Adipocyte (in vitro differentiated cells): ENCODE measurements around the gene TMEFF2.

Source experiments
- DNase-seq: peaks from one replicate; pipeline ENCODE4 v3.0.0-alpha.2; 2015; ENCODE audit warnings: low read depth
- H3K27me3 ChIP-seq: replicated peaks from 2 replicates; pipeline ENCODE4 v1.7.0; 2013; ENCODE audit warnings: mild to moderate bottlenecking, low read length, moderate library complexity; ENCODE audit not compliant: control insufficient read depth, insufficient read depth
- H3K36me3 ChIP-seq: 2 replicates; pipeline ENCODE4 v1.7.0; 2013; ENCODE audit warnings: low read length, mild to moderate bottlenecking, moderate library complexity; ENCODE audit not compliant: control insufficient read depth, insufficient read depth, severe bottlenecking
- H3K4me1 ChIP-seq: 2 replicates; pipeline ENCODE4 v1.7.0; 2013; ENCODE audit warnings: mild to moderate bottlenecking, low read length, moderate library complexity; ENCODE audit not compliant: control insufficient read depth, insufficient read depth
- H3K4me3 ChIP-seq: 2 replicates; pipeline ENCODE4 v1.7.0; 2013; ENCODE audit warnings: mild to moderate bottlenecking, low read length, moderate library complexity
- H3K9ac ChIP-seq: 2 replicates; pipeline ENCODE4 v1.7.0; 2013; ENCODE audit warnings: mild to moderate bottlenecking, low read length, moderate library complexity
- H3K9me3 ChIP-seq: 2 replicates; pipeline ENCODE4 v1.7.0; 2013; ENCODE audit warnings: mild to moderate bottlenecking, low read length, moderate library complexity; ENCODE audit not compliant: control insufficient read depth

Gene TMEFF2, protein sequence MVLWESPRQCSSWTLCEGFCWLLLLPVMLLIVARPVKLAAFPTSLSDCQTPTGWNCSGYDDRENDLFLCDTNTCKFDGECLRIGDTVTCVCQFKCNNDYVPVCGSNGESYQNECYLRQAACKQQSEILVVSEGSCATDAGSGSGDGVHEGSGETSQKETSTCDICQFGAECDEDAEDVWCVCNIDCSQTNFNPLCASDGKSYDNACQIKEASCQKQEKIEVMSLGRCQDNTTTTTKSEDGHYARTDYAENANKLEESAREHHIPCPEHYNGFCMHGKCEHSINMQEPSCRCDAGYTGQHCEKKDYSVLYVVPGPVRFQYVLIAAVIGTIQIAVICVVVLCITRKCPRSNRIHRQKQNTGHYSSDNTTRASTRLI

DNA sequence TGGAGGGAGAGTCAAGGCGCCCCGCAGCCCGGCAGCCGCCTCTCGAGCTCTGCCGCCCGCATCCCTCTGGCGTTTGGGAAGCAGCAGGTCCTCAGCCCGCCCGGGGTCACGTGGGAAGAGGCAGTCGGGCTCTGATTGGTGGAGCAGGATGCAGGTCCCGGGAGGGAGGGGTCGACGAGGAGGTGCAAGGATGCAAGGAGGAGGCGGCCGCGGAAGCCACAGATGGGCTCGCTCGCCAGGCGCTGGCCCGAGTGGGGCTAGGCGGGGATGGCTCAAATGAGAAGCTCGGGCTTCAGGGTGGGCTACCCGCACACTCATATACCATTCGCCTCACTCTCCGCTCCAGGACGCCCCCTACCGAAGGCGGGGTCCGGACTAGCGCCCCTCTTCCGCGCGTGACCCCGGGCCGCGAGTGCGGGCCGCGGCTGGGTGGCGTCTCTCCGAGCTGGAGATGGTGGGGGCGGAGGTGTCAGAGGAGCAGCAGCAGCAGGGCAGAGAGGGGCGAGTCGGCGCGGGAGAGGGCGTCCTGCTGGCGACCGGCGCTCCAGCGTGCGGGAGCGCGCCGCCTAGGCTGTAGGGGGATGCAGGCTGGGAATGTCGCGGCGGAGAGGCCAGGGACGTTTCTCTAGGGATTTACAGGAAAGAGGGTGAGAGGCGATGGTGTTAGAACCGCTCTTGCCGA is at the start of gene TMEFF2:
Gene TMEFF2 (minus strand): TSS at position 68 of the 682 bp plus-strand sequence. CDS start 409 bp downstream, outside the sequence.
- peak; percentile 92 for DNase-seq
- Histone ChIP-seq H3K36me3 (no peaks in the 10 kb centered on the region), H3K4me1 (peaks cover 34% of the 10 kb centered on the region), H3K9ac (peak within 1 kb of the TSS; percentile 33), H3K9me3 (no peaks in the 10 kb centered on the region), H3K27me3 (peaks cover 30% of the 10 kb centered on the region), H3K4me3 (peak within 1 kb of the TSS; percentile 85)

DNA sequence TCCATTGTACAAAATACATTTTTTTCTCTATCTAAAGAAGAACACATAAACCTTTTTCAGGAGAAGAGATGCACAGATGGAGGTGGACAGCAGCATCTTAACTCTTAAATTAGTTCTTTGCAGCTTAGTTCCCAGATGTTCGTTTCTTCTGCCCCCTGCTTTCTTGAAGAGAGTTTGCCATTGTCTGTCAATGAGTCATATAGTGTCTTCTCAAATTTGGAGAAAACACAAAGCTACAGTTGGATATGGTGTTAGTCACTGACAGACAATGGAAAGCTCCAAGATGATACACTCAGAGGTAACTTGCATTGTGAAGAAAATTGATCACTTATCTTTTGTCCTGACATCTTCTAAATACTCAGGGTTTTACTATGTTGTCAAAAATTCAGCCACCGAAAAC is 48.8 kb upstream of the TMEFF2 start:
- H3K27me3 ChIP-seq = no peaks in the 10 kb centered on the region
- no peaks in the 10 kb centered on the region for H3K36me3 ChIP-seq
- DNase-seq = peak; percentile 34
- no peak overlapping the region for H3K9ac ChIP-seq
- no peak overlapping the region for H3K4me3 ChIP-seq
- peaks cover 10% of the 10 kb centered on the region for H3K4me1 ChIP-seq
- no peaks in the 10 kb centered on the region for H3K9me3 ChIP-seq

DNA sequence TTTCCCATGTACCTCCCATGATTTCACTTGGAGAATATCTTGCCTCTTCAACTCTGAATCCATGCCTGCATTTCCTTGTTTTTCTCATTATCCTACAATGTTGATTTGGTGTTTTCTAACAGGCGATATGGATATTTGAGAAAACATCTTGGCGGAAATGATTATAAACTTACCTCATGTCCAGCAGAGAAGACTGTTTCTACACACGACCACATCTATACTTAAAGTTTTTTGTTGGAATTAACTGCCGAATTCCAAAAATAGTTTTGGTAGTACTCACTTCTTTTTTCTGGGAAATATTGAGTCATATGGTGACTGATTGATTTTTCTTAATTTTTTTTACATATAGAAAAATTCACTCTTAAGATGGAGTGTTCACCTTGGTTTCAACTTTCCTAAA is 41.4 kb upstream of the TMEFF2 start:
- H3K9ac ChIP-seq = no peak overlapping the region
- no peaks in the 10 kb centered on the region for H3K27me3 ChIP-seq
- H3K9me3 ChIP-seq = no peaks in the 10 kb centered on the region
- no peak overlapping the region for H3K4me3 ChIP-seq
- DNase-seq = peak; percentile 50
- H3K36me3 ChIP-seq = no peaks in the 10 kb centered on the region
- H3K4me1 ChIP-seq = no peaks in the 10 kb centered on the region

DNA sequence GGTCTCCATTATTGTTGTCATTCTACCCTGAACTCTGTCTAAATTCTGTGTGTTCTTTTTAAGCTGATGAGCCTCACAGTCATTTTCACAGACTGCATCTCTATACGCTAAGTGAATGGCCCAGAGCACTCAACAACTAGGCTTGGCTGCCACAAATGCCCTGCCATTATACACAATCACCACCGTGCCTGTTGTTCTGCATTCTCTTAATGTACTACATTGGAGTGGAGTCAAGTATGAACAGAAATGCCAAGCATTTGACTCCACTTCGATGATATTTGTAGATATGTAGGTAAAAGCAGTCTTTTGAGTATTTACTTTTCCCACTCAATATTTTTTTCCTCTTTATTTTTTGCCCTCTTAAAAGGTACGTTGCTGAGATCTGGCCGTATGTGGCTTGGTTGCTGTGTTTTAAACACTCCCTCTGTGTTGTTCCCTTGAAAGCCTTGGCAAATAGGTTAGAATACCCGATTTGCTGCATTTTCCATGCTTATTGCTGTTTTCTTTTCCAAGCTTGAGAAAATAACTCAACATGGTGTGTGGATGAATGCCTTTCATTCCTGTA is 36.2 kb upstream of the TMEFF2 start:
- Histone ChIP-seq H3K4me1 (no peaks in the 10 kb centered on the region), H3K9ac (no peak overlapping the region), H3K4me3 (no peak overlapping the region), H3K27me3 (no peaks in the 10 kb centered on the region), H3K36me3 (no peaks in the 10 kb centered on the region), H3K9me3 (no peaks in the 10 kb centered on the region)
- DNase-seq = peak; percentile 39

GRCh38 chr2:192228685-192229084 is 34.0 kb upstream of the TMEFF2 start:
- Histone ChIP-seq H3K27me3 (no peaks in the 10 kb centered on the region), H3K4me1 (no peaks in the 10 kb centered on the region), H3K36me3 (no peaks in the 10 kb centered on the region), H3K9me3 (no peaks in the 10 kb centered on the region), H3K4me3 (no peak overlapping the region), H3K9ac (no peak overlapping the region)
- no peak for DNase-seq

GRCh38 chr2:192218970-192219369 is 24.2 kb upstream of the TMEFF2 start:
- H3K9me3 ChIP-seq = no peaks in the 10 kb centered on the region
- no peaks in the 10 kb centered on the region for H3K36me3 ChIP-seq
- DNase-seq = no peak
- H3K27me3 ChIP-seq = no peaks in the 10 kb centered on the region
- H3K9ac ChIP-seq = no peak overlapping the region
- no peaks in the 10 kb centered on the region for H3K4me1 ChIP-seq
- no peak overlapping the region for H3K4me3 ChIP-seq

DNA sequence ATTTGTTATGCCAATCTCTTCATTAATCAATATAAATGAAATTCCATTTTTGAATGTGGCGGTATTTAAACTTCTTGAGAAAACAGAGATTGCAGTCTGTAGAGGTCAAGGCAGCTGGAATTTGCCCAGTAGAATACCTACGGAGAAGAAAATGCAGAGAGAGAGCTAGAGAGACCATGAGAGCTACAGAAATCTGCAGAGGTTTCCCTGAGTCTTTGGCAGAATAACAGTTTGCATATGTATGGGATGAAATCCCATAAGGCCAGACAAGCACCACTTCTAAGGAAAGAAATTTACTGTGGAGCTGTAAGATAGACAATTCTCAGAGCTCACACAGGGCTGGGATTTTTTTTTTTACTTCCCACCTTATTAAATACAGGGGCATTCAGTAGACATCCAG is 23.6 kb upstream of the TMEFF2 start:
- Histone ChIP-seq H3K9me3 (no peaks in the 10 kb centered on the region), H3K27me3 (no peaks in the 10 kb centered on the region), H3K4me3 (no peak overlapping the region), H3K9ac (no peak overlapping the region), H3K4me1 (no peaks in the 10 kb centered on the region), H3K36me3 (no peaks in the 10 kb centered on the region)
- no peak for DNase-seq

GRCh38 chr2:192216336-192216735 is 21.6 kb upstream of the TMEFF2 start:
- Histone ChIP-seq H3K9ac (no peak overlapping the region), H3K36me3 (no peaks in the 10 kb centered on the region), H3K4me3 (no peak overlapping the region), H3K4me1 (no peaks in the 10 kb centered on the region), H3K27me3 (no peaks in the 10 kb centered on the region), H3K9me3 (peaks cover 6% of the 10 kb centered on the region)
- DNase-seq = no peak

DNA sequence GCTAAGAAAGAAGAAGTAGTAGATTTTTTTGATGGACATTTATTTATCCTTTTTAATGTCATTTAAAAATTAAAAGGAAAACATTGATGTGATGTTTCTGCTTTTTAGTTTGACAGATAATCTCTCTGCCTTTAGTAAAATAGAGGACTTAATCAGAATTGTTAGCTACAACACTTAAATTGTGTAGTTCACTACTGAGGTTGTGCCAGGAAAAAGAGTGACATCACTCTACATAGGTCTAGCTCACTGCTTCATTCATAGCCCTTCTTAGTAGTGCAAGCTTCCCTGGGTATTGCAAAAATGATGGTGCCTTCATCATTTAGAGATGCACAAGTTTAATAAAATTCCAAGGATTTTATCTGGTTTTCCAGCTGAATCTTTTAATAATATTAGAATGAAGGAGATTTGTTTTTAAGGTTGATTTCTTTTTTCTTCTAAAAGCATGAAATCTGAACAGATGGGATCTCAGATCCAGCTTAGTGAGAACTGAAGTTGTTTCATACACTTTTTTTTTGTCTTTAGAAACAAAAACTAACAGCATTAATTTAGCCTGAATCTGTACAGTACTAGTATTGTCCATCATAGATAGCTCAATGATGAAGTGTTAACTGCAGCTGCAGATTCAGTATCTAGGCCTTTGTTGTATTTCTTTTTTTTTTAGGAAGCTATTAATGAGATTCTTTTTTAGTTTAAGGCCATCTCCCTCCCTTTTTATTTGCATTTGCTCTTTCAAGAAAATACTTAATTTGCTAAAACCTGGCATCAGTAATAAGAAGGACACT is 20.6 kb upstream of the TMEFF2 start:
- Histone ChIP-seq H3K4me1 (no peaks in the 10 kb centered on the region), H3K36me3 (no peaks in the 10 kb centered on the region), H3K9me3 (peaks cover 6% of the 10 kb centered on the region), H3K4me3 (no peak overlapping the region), H3K9ac (no peak overlapping the region), H3K27me3 (no peaks in the 10 kb centered on the region)
- no peak for DNase-seq

GRCh38 chr2:192208848-192209247 is 14.1 kb upstream of the TMEFF2 start:
- peaks cover 6% of the 10 kb centered on the region for H3K9me3 ChIP-seq
- no peaks in the 10 kb centered on the region for H3K36me3 ChIP-seq
- H3K4me1 ChIP-seq = no peaks in the 10 kb centered on the region
- no peak overlapping the region for H3K9ac ChIP-seq
- no peak overlapping the region for H3K4me3 ChIP-seq
- DNase-seq = no peak
- H3K27me3 ChIP-seq = no peaks in the 10 kb centered on the region

DNA sequence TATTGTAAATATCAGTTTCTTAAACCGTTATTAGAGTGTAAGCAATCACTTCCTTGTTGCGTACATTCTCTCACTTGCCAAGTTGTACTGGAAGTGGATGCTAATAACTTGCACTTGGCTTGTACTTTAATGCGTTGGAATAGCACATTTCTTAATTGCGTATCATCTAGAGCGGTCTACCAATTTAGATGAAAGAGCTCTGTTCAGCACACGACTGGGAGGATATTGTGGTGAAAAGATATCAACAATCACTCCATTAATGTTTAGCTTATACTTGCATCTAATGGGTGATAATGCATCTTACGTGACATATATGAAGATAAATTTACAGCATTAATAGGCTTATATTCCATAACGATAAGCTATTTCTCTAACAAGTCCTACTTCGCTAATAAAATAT is 11.7 kb upstream of the TMEFF2 start:
- Histone ChIP-seq H3K9ac (no peak overlapping the region), H3K9me3 (no peaks in the 10 kb centered on the region), H3K27me3 (no peaks in the 10 kb centered on the region), H3K4me1 (no peaks in the 10 kb centered on the region), H3K4me3 (no peak overlapping the region), H3K36me3 (no peaks in the 10 kb centered on the region)
- no peak for DNase-seq
